ENCODE measurements around the gene IL1RL2. TPM values are rescaled to one million over a fixed set of nuclear protein-coding genes. Genes with fewer than 3 reads are reported as not detected.

The IL1RL2 gene
- total and polyA plus RNA-seq, 2 donors from 2014 or later = 1.4 to 1.8 TPM

- Histone ChIP-seq H3K4me3 (ENCODE audit: low read length in 3 of 3) (peak within 1 kb of the TSS; percentile 78 to 91 (median 82)), H3K27ac (ENCODE audit: low read depth in 2 of 2, low read length in 2 of 2) (peak within 1 kb of the TSS; percentile 94 to 96), H3K9me3 (ENCODE audit: control insufficient read depth in 2 of 3, insufficient read depth in 1 of 3, low read length in 3 of 3) (peaks cover 0 to 25% (median 0%) of the 10 kb centered on the region in 3 donors), H3K27me3 (ENCODE audit: control insufficient read depth, insufficient read depth, low read length) (no peaks in the 10 kb centered on the region), H3K36me3 (ENCODE audit: control insufficient read depth in 2 of 3, insufficient read depth in 3 of 3, low read length in 3 of 3) (no peaks in the 10 kb centered on the region), H3K9ac (ENCODE audit: low read length in 3 of 3) (peak within 1 kb of the TSS; percentile 81 to 95 (median 84)), H3K4me1 (ENCODE audit: control insufficient read depth in 2 of 3, insufficient read depth in 2 of 3, low read depth in 1 of 3, low read length in 3 of 3) (peaks cover 4 to 12% (median 8%) of the 10 kb centered on the region in 3 donors)
- intact Hi-C loops (cut with DNase I) = no loop called here
- FAIRE-seq (no peak), DNase-seq (peak; percentile 78 to 96 (median 89))
- no peak for TF ChIP-seq CTCF (IDR thresholded peaks at IDR 0.05; ENCODE audit: borderline replicate concordance, extremely low read depth, insufficient read depth)
Measured at GRCh38 chr2:102141970-102142828, 44.6 kb upstream of the IL1RL2 start, which contains the start of gene IL1R1. TSS of gene IL1R1 (plus strand) at chr2:102142746. CDS start at chr2:102157725, 14,979 bp downstream.

DNA sequence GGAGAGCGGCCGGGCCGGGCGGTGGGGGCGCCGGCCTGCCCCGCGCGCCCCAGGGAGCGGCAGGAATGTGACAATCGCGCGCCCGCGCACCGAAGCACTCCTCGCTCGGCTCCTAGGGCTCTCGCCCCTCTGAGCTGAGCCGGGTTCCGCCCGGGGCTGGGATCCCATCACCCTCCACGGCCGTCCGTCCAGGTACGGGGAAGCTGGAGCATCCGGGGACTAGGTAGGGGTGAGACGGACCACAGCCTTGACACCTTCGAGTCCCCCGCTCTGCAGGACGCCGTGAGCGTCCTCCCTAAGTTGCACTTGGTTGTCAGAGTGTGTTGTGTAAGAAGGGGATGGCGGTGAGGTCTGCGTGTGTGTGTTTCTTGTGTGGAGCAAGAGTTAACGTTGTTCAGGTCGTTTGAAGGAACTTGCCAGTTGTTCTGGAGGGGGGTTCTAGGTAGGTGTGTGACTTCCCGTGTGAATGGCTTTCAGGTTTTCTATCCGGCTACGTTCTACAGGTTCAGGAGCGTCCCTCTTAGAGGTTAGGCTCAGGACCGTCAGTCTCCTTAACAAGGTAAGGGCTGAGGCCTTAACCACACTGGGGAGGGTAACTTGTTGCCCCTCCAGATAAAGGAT is 43.9 kb upstream of the IL1RL2 start:
- intact Hi-C loops (cut with DNase I) = no loop called here
- Histone ChIP-seq H3K9me3 (ENCODE audit: control insufficient read depth in 2 of 3, insufficient read depth in 1 of 3, low read length in 3 of 3) (peaks cover 0 to 29% (median 0%) of the 10 kb centered on the region in 3 donors), H3K4me3 (ENCODE audit: low read length in 3 of 3) (peak overlapping the region; percentile 78 to 91 (median 82)), H3K27me3 (ENCODE audit: control insufficient read depth, insufficient read depth, low read length) (no peaks in the 10 kb centered on the region), H3K36me3 (ENCODE audit: control insufficient read depth in 2 of 3, insufficient read depth in 3 of 3, low read length in 3 of 3) (no peaks in the 10 kb centered on the region), H3K9ac (ENCODE audit: low read length in 3 of 3) (peak overlapping the region; percentile 81 to 94 (median 84)), H3K27ac (ENCODE audit: low read depth in 2 of 2, low read length in 2 of 2) (peak overlapping the region; percentile 91 to 96), H3K4me1 (ENCODE audit: control insufficient read depth in 2 of 3, insufficient read depth in 2 of 3, low read depth in 1 of 3, low read length in 3 of 3) (peaks cover 4 to 12% (median 8%) of the 10 kb centered on the region in 3 donors)
- TF ChIP-seq CTCF (IDR thresholded peaks at IDR 0.05; ENCODE audit: borderline replicate concordance, extremely low read depth, insufficient read depth) = no peak
- FAIRE-seq (no peak), DNase-seq (peak in 1 of 5 donors; percentile 71)

GRCh38 chr2:102143450-102143985 is 43.3 kb upstream of the IL1RL2 start:
- DNase-seq (peak in 4 of 5 donors; percentile 25 to 84 (median 45)), FAIRE-seq (no peak)
- peaks cover 4 to 12% (median 8%) of the 10 kb centered on the region in 3 donors for H3K4me1 ChIP-seq (ENCODE audit: control insufficient read depth in 2 of 3, insufficient read depth in 2 of 3, low read depth in 1 of 3, low read length in 3 of 3)
- H3K27ac ChIP-seq (ENCODE audit: low read depth in 2 of 2, low read length in 2 of 2) = peak overlapping the region; percentile 91 to 96
- H3K9me3 ChIP-seq (ENCODE audit: control insufficient read depth in 2 of 3, insufficient read depth in 1 of 3, low read length in 3 of 3) = peaks cover 0 to 32% (median 0%) of the 10 kb centered on the region in 3 donors
- no peaks in the 10 kb centered on the region for H3K27me3 ChIP-seq (ENCODE audit: control insufficient read depth, insufficient read depth, low read length)
- H3K9ac ChIP-seq (ENCODE audit: low read length in 3 of 3) = peak overlapping the region; percentile 81 to 94 (median 84)
- intact Hi-C loops (cut with DNase I) = no loop called here
- H3K4me3 ChIP-seq (ENCODE audit: low read length in 3 of 3) = peak overlapping the region; percentile 78 to 91 (median 82)
- TF ChIP-seq CTCF (IDR thresholded peaks at IDR 0.05; ENCODE audit: borderline replicate concordance, extremely low read depth, insufficient read depth) = no peak
- no peaks in the 10 kb centered on the region for H3K36me3 ChIP-seq (ENCODE audit: control insufficient read depth in 2 of 3, insufficient read depth in 3 of 3, low read length in 3 of 3)

Measured in kidney (tissue), 14 donors.